PFSK-1 (cell line): ENCODE measurements around the gene ID3.

ENCODE experiments used
- SIN3A ChIP-seq: IDR thresholded peaks from 2 replicates; pipeline ENCODE4 v1.6.1; 2012; ENCODE audit warnings: mild to moderate bottlenecking, low read length, moderate library complexity, borderline replicate concordance; ENCODE audit not compliant: insufficient read depth
- TAF1 ChIP-seq: IDR thresholded peaks from 2 replicates; pipeline ENCODE4 v1.6.1; 2012; ENCODE audit warnings: low read length, control low read depth, borderline replicate concordance; ENCODE audit not compliant: insufficient read depth
- TF ChIP-seq, protein P1 (sequence below), 2 experiments: IDR thresholded peaks; 2 replicates each; pipeline versions ENCODE4 v1.6.1 to v1.8.0; 2011 to 2012; ENCODE audit warnings: low read depth in 2 of 2, low read length in 2 of 2, control low read depth in 1 of 2, inconsistent platforms in 1 of 2, mild to moderate bottlenecking in 1 of 2, moderate library complexity in 1 of 2; ENCODE audit not compliant: insufficient read depth in 1 of 2

DNA sequence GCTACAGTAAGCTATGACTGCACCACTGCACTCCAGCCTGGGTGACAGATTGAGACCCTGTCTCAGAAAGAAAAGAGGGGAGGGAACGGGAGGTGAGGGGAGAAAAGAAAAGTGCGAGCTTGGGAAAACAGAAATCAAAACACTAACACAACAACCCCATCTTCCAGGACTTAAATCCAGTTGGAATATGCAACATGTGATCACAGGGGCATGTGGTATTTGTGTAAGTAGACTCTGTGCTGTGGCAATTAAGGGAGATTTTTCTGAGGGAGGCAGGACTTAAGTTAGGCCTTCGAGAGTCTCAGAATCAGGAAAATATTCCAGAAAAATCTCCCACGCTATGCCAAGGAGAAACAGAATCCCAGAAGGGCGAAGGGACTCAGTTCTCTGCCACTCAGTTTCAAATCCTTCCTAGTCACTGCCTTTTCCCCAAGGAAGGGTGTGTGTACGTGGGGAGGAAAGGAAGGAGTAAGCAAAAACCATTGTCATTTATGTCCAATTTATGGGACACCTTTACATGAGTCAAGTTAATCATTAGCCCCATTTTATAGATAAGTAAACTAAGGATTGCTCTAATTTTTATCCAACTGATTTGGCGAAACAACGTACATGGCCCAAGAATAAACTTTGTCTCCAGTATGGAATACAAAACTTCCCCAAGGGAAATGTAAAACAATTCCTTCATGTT is 12.3 kb downstream of the ID3 start:
- TF ChIP-seq SIN3A (no peak), TAF1 (no peak)
- TF ChIP-seq, protein P1, sequence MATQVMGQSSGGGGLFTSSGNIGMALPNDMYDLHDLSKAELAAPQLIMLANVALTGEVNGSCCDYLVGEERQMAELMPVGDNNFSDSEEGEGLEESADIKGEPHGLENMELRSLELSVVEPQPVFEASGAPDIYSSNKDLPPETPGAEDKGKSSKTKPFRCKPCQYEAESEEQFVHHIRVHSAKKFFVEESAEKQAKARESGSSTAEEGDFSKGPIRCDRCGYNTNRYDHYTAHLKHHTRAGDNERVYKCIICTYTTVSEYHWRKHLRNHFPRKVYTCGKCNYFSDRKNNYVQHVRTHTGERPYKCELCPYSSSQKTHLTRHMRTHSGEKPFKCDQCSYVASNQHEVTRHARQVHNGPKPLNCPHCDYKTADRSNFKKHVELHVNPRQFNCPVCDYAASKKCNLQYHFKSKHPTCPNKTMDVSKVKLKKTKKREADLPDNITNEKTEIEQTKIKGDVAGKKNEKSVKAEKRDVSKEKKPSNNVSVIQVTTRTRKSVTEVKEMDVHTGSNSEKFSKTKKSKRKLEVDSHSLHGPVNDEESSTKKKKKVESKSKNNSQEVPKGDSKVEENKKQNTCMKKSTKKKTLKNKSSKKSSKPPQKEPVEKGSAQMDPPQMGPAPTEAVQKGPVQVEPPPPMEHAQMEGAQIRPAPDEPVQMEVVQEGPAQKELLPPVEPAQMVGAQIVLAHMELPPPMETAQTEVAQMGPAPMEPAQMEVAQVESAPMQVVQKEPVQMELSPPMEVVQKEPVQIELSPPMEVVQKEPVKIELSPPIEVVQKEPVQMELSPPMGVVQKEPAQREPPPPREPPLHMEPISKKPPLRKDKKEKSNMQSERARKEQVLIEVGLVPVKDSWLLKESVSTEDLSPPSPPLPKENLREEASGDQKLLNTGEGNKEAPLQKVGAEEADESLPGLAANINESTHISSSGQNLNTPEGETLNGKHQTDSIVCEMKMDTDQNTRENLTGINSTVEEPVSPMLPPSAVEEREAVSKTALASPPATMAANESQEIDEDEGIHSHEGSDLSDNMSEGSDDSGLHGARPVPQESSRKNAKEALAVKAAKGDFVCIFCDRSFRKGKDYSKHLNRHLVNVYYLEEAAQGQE (IDR thresholded peaks at IDR 0.05; ENCODE audit: insufficient read depth in 1 of 2, low read depth in 2 of 2, low read length in 2 of 2): no peak
